Measurements from ENCODE around the gene KIAA0513.
A peak's percentile ranks its signal among the peaks of the same experiment; 100 is the strongest.
"Not testable (repeated sequence)": the region's sequence is repeated elsewhere in the genome, so short reads cannot be mapped to it uniquely, and the experiment has no call there.

Gene KIAA0513

GRCh38 chr16:85028685-85029407 is 1.3 kb downstream of the KIAA0513 start:
- DNase-seq (ENCODE audit: low spot score), result peak; percentile 86

GRCh38 chr16:85029408-85029784 is 1.8 kb downstream of the KIAA0513 start:
- DNase-seq (ENCODE audit: low spot score), result peak; percentile 76

GRCh38 chr16:85029981-85030401 is 2.4 kb downstream of the KIAA0513 start:
- DNase-seq (ENCODE audit: low spot score), result peak; percentile 20

GRCh38 chr16:85031451-85031850 is 3.9 kb downstream of the KIAA0513 start:
- no peak for DNase-seq (ENCODE audit: low spot score)

GRCh38 chr16:85032187-85032586 is 4.6 kb downstream of the KIAA0513 start:
- DNase-seq (ENCODE audit: low spot score), result not testable (repeated sequence)

GRCh38 chr16:85033171-85033570 is 5.6 kb downstream of the KIAA0513 start:
- no peak for DNase-seq (ENCODE audit: low spot score)

- DNase-seq (ENCODE audit: low spot score), result peak; percentile 16
Measured at GRCh38 chr16:85034591-85035433, 7.2 kb downstream of the KIAA0513 start.

GRCh38 chr16:85036236-85037049 is 8.8 kb downstream of the KIAA0513 start:
- no peak for DNase-seq (ENCODE audit: low spot score)

- DNase-seq (ENCODE audit: low spot score), result peak; percentile 64
Measured at GRCh38 chr16:85037050-85037410, 9.4 kb downstream of the KIAA0513 start.

- no peak for DNase-seq (ENCODE audit: low spot score)
Measured at GRCh38 chr16:85037721-85038120, 10.1 kb downstream of the KIAA0513 start.

- DNase-seq (ENCODE audit: low spot score), result no peak
Measured at GRCh38 chr16:85040685-85041084, 13.1 kb downstream of the KIAA0513 start.

- DNase-seq (ENCODE audit: low spot score), result peak; percentile 67
Measured at GRCh38 chr16:85041219-85042166, 13.9 kb downstream of the KIAA0513 start.

- DNase-seq (ENCODE audit: low spot score), result no peak
Measured at GRCh38 chr16:85042167-85042526, 14.6 kb downstream of the KIAA0513 start.

GRCh38 chr16:85042606-85043005 is 15.0 kb downstream of the KIAA0513 start:
- peak; percentile 85 for DNase-seq (ENCODE audit: low spot score)

- no peak for DNase-seq (ENCODE audit: low spot score)
Measured at GRCh38 chr16:85045077-85045476, 17.5 kb downstream of the KIAA0513 start.

- peak; percentile 67 for DNase-seq (ENCODE audit: low spot score)
Measured at GRCh38 chr16:85045641-85046471, 18.3 kb downstream of the KIAA0513 start.

- DNase-seq (ENCODE audit: low spot score), result peak; percentile 59
Measured at GRCh38 chr16:85046472-85046916, 18.9 kb downstream of the KIAA0513 start.

- DNase-seq (ENCODE audit: low spot score), result peak; percentile 45
Measured at GRCh38 chr16:85046931-85047866, 19.6 kb downstream of the KIAA0513 start.

- no peak for DNase-seq (ENCODE audit: low spot score)
Measured at GRCh38 chr16:85047867-85048455, 20.4 kb downstream of the KIAA0513 start.

All from cerebellar cortex (tissue), 1 donor.